HEK293T (cell line): Measurements from ENCODE around the gene PI4KA.
"Not testable (repeated sequence)": the region's sequence is repeated elsewhere in the genome, so short reads cannot be mapped to it uniquely, and the experiment has no call there.

Experiments
- CTCF ChIA-PET: fragments of 350-600 bp; formaldehyde crosslinking; extraction: SDS; loops from one replicate; lab custom pipeline; 2021; ENCODE audit warnings: antibody characterized with exemption, inconsistent platforms; lab: Yijun Ruan, JAX
- POLR2A ChIA-PET: fragments of 350-600 bp; formaldehyde crosslinking; extraction: SDS; loops from one replicate; lab custom pipeline; 2020; ENCODE audit warnings: antibody characterized with exemption, inconsistent platforms; lab: Yijun Ruan, JAX
- DNase-seq: peaks from one replicate; pipeline ENCODE4 v3.0.0; 2012; ENCODE audit warnings: mixed read lengths; ENCODE audit errors: extremely low spot score
- ARNT ChIP-seq: fragments of 450-650 bp; IDR thresholded peaks from 2 replicates; pipeline ENCODE4 v1.6.1; 2017; ENCODE audit warnings: mild to moderate bottlenecking
- BHLHE40 ChIP-seq: fragments of 450-650 bp; IDR thresholded peaks from 2 replicates; pipeline ENCODE4 v1.6.1; 2016; ENCODE audit warnings: mild to moderate bottlenecking, moderate library complexity, borderline replicate concordance
- CTBP1 ChIP-seq: fragments of 450-650 bp; IDR thresholded peaks from 2 replicates; pipeline ENCODE4 v1.6.1; 2016; ENCODE audit warnings: borderline replicate concordance
- ELF4 ChIP-seq: fragments of 450-650 bp; IDR thresholded peaks from 2 replicates; pipeline ENCODE4 v1.6.1; 2017; ENCODE audit warnings: antibody characterized with exemption
- FOXA1 ChIP-seq: fragments of 450-650 bp; IDR thresholded peaks from 2 replicates; pipeline ENCODE4 v1.6.1; 2016; ENCODE audit warnings: mild to moderate bottlenecking
- FOXK2 ChIP-seq: fragments of 450-650 bp; IDR thresholded peaks from 2 replicates; pipeline ENCODE4 v1.6.1; 2016; ENCODE audit warnings: mild to moderate bottlenecking
- FOXM1 ChIP-seq: fragments of 450-650 bp; IDR thresholded peaks from 2 replicates; pipeline ENCODE4 v1.6.1; 2017; ENCODE audit warnings: mild to moderate bottlenecking, borderline replicate concordance
- HDGF ChIP-seq: fragments of 450-650 bp; IDR thresholded peaks from 2 replicates; pipeline ENCODE4 v1.6.1; 2017; ENCODE audit warnings: antibody characterized with exemption, borderline replicate concordance
- L3MBTL2 ChIP-seq: fragments of 450-650 bp; conservative IDR thresholded peaks from 2 replicates; pipeline ENCODE4 v1.6.1; 2016; ENCODE audit warnings: mild to moderate bottlenecking
- LEF1 ChIP-seq: fragments of 450-650 bp; IDR thresholded peaks from 2 replicates; pipeline ENCODE4 v1.6.1; 2017; ENCODE audit warnings: mild to moderate bottlenecking, borderline replicate concordance
- NFRKB ChIP-seq: fragments of 450-650 bp; IDR thresholded peaks from 2 replicates; pipeline ENCODE4 v1.6.1; 2016; ENCODE audit warnings: mild to moderate bottlenecking, moderate library complexity
- PKNOX1 ChIP-seq: fragments of 450-650 bp; IDR thresholded peaks from 2 replicates; pipeline ENCODE4 v1.6.1; 2016
- SP1 ChIP-seq: fragments of 450-650 bp; IDR thresholded peaks from 2 replicates; pipeline ENCODE4 v1.6.1; 2017
- SUZ12 ChIP-seq: fragments of 450-650 bp; IDR thresholded peaks from 2 replicates; pipeline ENCODE4 v1.6.1; 2016; ENCODE audit warnings: mild to moderate bottlenecking
- TARDBP ChIP-seq: fragments of 450-650 bp; IDR thresholded peaks from 2 replicates; pipeline ENCODE4 v1.6.1; 2016
- ZNF384 ChIP-seq: fragments of 450-650 bp; IDR thresholded peaks from 2 replicates; pipeline ENCODE4 v1.6.1; 2016

PI4KA gene

GRCh38 chr22:20725987-20726558 lies 132.5 kb downstream of the PI4KA start:
- ChIA-PET POLR2A (no interaction called here), CTCF (interaction anchor here (0.6 kb wide), 1 partner anchor 122 kb away, joined by 3 read pairs; no protein-coding TSS in a partner anchor)
- TF ChIP-seq ELF4 (no peak), LEF1 (no peak), FOXM1 (no peak), ZNF384 (no peak), BHLHE40 (no peak)
- no peak for DNase-seq

- CTCF ChIA-PET = no interaction called here
- POLR2A ChIA-PET = no interaction called here
- no peak for DNase-seq
- no peak for TF ChIP-seq FOXA1
- TF ChIP-seq L3MBTL2 = no peak
- no peak for TF ChIP-seq SUZ12
- TF ChIP-seq ZNF384 = no peak
- no peak for TF ChIP-seq CTBP1
These were observed 133.7 kb downstream of the PI4KA start for GRCh38 chr22:20724676-20725454.

GRCh38 chr22:20721409-20722218 lies 137.0 kb downstream of the PI4KA start:
- CTCF ChIA-PET = no interaction called here
- POLR2A ChIA-PET = no interaction called here
- TF ChIP-seq FOXA1 (no peak), ZNF384 (no peak), NFRKB (no peak), BHLHE40 (no peak), LEF1 (no peak), ELF4 (no peak), SP1 (no peak), CTBP1 (no peak), FOXK2 (no peak), ARNT (no peak), TARDBP (no peak), FOXM1 (no peak), L3MBTL2 (no peak), PKNOX1 (no peak), SUZ12 (no peak), HDGF (no peak)
- DNase-seq = no peak

GRCh38 chr22:20720692-20721408 lies 137.8 kb downstream of the PI4KA start:
- DNase-seq = no peak
- POLR2A ChIA-PET = no interaction called here
- CTCF ChIA-PET = no interaction called here
- TF ChIP-seq SUZ12 (no peak), LEF1 (no peak), CTBP1 (no peak), SP1 (no peak), ELF4 (no peak), HDGF (no peak), FOXA1 (no peak), FOXM1 (no peak)

GRCh38 chr22:20718727-20719126 lies 139.9 kb downstream of the PI4KA start:
- CTCF ChIA-PET, DNase-seq, POLR2A ChIA-PET: not testable (repeated sequence)

GRCh38 chr22:20717981-20718380 lies 140.6 kb downstream of the PI4KA start:
- CTCF ChIA-PET, POLR2A ChIA-PET, DNase-seq: not testable (repeated sequence)

- DNase-seq, POLR2A ChIA-PET, CTCF ChIA-PET: not testable (repeated sequence)
These were observed 141.3 kb downstream of the PI4KA start for GRCh38 chr22:20717213-20717866.

- DNase-seq, CTCF ChIA-PET, POLR2A ChIA-PET: not testable (repeated sequence)
These were observed 145.5 kb downstream of the PI4KA start for GRCh38 chr22:20713116-20713515.

GRCh38 chr22:20709966-20710365 lies 148.6 kb downstream of the PI4KA start:
- DNase-seq, CTCF ChIA-PET: not testable (repeated sequence)

GRCh38 chr22:20707549-20708118 lies 151.0 kb downstream of the PI4KA start:
- POLR2A ChIA-PET, CTCF ChIA-PET, DNase-seq: not testable (repeated sequence)

More at GRCh38 chr22:20709966-20710365, 148.6 kb downstream of the PI4KA start:
- POLR2A ChIA-PET = not testable (repeated sequence)
